ENCODE results near the gene NADK. TPM values are rescaled to one million over a fixed set of nuclear protein-coding genes. Genes with fewer than 3 reads are reported as not detected.

The NADK gene
- total and polyA plus RNA-seq, 10 of the 15 experiments (the other 5 are each of a cell fraction or from before 2014, with no cell fraction given): 1.1 to 93.2 (median 46.9) TPM

DNA sequence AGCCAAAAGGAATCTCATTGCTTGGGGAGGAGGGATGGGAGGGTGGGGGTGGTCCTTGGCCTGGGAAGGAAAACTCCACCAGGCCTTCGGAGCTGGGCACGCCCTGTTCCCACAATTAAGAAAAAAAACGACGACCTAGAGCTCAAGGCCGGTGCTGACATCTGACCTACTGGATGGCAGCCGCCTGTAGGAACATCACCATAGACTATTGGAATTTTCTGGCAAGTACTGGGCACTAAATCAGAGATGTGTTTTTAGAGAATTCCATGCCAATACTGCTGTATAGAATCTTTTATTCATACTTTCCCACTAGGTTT is 729 bp downstream of the NADK start (continued):
- TF ChIP-seq NR2C2 (IDR thresholded peaks at IDR 0.05; ENCODE audit: borderline replicate concordance, control insufficient read depth, insufficient read length, low read depth) (no peak), CHD2 (IDR thresholded peaks at IDR 0.05; ENCODE audit: borderline replicate concordance, low read depth, low read length) (no peak), ZNF24 (IDR thresholded peaks at IDR 0.05) (no peak), CREB1 (IDR thresholded peaks at IDR 0.05; ENCODE audit: low read depth) (no peak), BCL11A (IDR thresholded peaks at IDR 0.05; ENCODE audit: low read depth, low read length) (no peak), ZBED1 (IDR thresholded peaks at IDR 0.05; ENCODE audit: borderline replicate concordance) (no peak), SIN3A (IDR thresholded peaks at IDR 0.05; ENCODE audit: low read depth, low read length) (no peak)
- TF ChIP-seq, protein P1, sequence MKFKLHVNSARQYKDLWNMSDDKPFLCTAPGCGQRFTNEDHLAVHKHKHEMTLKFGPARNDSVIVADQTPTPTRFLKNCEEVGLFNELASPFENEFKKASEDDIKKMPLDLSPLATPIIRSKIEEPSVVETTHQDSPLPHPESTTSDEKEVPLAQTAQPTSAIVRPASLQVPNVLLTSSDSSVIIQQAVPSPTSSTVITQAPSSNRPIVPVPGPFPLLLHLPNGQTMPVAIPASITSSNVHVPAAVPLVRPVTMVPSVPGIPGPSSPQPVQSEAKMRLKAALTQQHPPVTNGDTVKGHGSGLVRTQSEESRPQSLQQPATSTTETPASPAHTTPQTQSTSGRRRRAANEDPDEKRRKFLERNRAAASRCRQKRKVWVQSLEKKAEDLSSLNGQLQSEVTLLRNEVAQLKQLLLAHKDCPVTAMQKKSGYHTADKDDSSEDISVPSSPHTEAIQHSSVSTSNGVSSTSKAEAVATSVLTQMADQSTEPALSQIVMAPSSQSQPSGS (IDR thresholded peaks at IDR 0.05; ENCODE audit: low read length): no peak

DNA sequence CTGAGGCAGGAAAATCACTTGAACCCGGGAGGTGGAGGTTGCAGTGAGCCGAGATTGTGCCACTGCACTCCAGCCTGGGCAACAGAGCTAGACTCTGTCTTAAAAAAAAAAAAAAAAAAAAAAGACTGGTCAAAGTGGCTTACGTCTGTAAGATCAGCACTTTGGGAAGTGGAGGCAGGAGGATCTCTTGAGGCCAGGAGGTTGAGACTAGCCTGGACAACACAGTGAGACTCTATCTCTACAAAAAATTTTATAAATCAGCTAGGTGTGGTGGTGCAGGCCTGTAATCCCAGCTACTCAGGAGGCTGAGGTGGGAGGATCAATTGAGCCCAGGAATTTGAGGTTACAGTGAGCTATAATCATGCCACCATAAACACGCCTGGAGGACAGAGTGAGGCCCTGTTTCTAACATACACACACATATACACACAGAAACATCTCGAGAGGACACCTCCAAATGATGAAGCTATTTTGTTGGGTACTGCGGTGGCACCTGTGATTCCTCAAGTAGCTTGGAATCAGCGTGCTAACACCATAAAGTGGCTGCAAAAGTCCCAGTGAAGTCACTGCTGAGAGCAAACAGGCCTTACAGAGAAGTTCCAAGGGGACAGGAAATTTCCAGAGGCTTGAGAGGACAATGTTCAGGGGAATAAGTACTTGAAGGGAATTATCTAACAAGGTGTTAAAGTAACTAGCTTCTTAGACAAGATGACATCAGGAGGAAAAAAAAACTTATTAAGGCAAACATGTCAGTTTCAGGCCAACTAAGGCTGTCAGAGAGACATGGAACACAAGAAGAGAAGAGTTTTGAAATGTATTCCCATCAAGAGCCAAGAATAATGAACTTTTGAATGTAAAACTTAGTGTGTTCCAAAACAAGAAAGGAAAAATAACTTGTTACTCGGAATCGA is 1.3 kb downstream of the NADK start:
- intact Hi-C loops (cut with micrococcal nuclease; ENCODE audit: unreplicated experiment) (loop anchor here (5.0 kb wide), 1 partner anchor 115 kb away; the partner anchor contains the start of gene GNB1), in situ Hi-C loops (cut with MboI) (no loop called here)
- no peak for TF ChIP-seq GATAD2B (conservative IDR thresholded peaks at IDR 0.05; ENCODE audit: low read depth)
- TF ChIP-seq, protein P2, sequence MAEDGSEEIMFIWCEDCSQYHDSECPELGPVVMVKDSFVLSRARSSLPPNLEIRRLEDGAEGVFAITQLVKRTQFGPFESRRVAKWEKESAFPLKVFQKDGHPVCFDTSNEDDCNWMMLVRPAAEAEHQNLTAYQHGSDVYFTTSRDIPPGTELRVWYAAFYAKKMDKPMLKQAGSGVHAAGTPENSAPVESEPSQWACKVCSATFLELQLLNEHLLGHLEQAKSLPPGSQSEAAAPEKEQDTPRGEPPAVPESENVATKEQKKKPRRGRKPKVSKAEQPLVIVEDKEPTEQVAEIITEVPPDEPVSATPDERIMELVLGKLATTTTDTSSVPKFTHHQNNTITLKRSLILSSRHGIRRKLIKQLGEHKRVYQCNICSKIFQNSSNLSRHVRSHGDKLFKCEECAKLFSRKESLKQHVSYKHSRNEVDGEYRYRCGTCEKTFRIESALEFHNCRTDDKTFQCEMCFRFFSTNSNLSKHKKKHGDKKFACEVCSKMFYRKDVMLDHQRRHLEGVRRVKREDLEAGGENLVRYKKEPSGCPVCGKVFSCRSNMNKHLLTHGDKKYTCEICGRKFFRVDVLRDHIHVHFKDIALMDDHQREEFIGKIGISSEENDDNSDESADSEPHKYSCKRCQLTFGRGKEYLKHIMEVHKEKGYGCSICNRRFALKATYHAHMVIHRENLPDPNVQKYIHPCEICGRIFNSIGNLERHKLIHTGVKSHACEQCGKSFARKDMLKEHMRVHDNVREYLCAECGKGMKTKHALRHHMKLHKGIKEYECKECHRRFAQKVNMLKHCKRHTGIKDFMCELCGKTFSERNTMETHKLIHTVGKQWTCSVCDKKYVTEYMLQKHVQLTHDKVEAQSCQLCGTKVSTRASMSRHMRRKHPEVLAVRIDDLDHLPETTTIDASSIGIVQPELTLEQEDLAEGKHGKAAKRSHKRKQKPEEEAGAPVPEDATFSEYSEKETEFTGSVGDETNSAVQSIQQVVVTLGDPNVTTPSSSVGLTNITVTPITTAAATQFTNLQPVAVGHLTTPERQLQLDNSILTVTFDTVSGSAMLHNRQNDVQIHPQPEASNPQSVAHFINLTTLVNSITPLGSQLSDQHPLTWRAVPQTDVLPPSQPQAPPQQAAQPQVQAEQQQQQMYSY (CRISPR knock-in tag; IDR thresholded peaks at IDR 0.05): no peak
- TF ChIP-seq MEF2A (IDR thresholded peaks at IDR 0.05; ENCODE audit: insufficient read depth, low read depth, low read length): no peak
- TF ChIP-seq HCFC1 (IDR thresholded peaks at IDR 0.05; ENCODE audit: low read length): no peak
- TF ChIP-seq ZZZ3 (IDR thresholded peaks at IDR 0.05; ENCODE audit: control insufficient read depth, insufficient read length, low read depth): no peak
- no peak for TF ChIP-seq SMARCA5 (IDR thresholded peaks at IDR 0.05)
- TF ChIP-seq NBN (IDR thresholded peaks at IDR 0.05): no peak
- no peak for TF ChIP-seq SPI1 (IDR thresholded peaks at IDR 0.05; ENCODE audit: borderline replicate concordance, insufficient read depth, low read depth, low read length)
- ATAC-seq (no peak), DNase-seq (ENCODE audit: low read depth, low spot score) (no peak), FAIRE-seq (no peak)
- H3K79me2 ChIP-seq (ENCODE audit: control insufficient read depth, insufficient read depth, low read length): peaks cover 53% of the 10 kb centered on the region
- POLR2A ChIA-PET: interaction anchor here (0.5 to 1.9 kb wide), 16 partner anchors 8 to 524 kb away, joined by 3 to 7 read pairs (median 4); no protein-coding TSS in a partner anchor
- 0 out of 3 replicates have a peak, but pooled peaks cover 3% of the 10 kb centered on the region for H3K9me3 ChIP-seq (replicated peaks; ENCODE audit: control insufficient read depth, insufficient read depth, low read length)
- 13% methylated on average over 9 of the region's 9 CpGs for WGBS (ENCODE audit: insufficient coverage, insufficient replicate concordance, low lambda C conversion rate, missing lambda C conversion rate)
- RAD21 ChIA-PET (ENCODE audit: unreplicated experiment): interaction anchor here (0.7 to 1.6 kb wide), 7 partner anchors 19 to 778 kb away, joined by 3 to 7 read pairs (median 4); no protein-coding TSS in a partner anchor
- peak overlapping the region; percentile 88 for H3K4me2 ChIP-seq (ENCODE audit: control insufficient read depth, insufficient read depth)
- peak overlapping the region; percentile 97 for H3K9ac ChIP-seq (ENCODE audit: control insufficient read depth, insufficient read depth, low read length)
- H3K36me3 ChIP-seq (ENCODE audit: control insufficient read depth in 2 of 2, insufficient read depth in 2 of 2, low read length in 1 of 2): peaks cover 0 to 5% of the 10 kb centered on the region in 2 experiments; a peak in 1 of 4 replicates
- H2AFZ ChIP-seq (ENCODE audit: control insufficient read depth, low read depth, low read length): no peak overlapping the region
- peaks cover 40% of the 10 kb centered on the region for H3K4me1 ChIP-seq (ENCODE audit: control insufficient read depth, insufficient read depth, low read length)
- peak overlapping the region; percentile 98 for H3K27ac ChIP-seq (ENCODE audit: control insufficient read depth, insufficient read depth)
- no peaks in the 10 kb centered on the region for H3K27me3 ChIP-seq (replicated peaks in 1 of 2; ENCODE audit: control insufficient read depth in 2 of 2, insufficient read depth in 2 of 2, low read length in 1 of 2)
- CTCF ChIA-PET: interaction anchor here (0.6 to 2.4 kb wide), 10 partner anchors 10 to 132 kb away, joined by 3 to 15 read pairs (median 5); no protein-coding TSS in a partner anchor
- TSS peak; percentile 67 for BruUV-seq (replicated peaks)
- H3K4me3 ChIP-seq: peak overlapping the region; percentile 68
- SMC1A ChIA-PET (ENCODE audit: uncharacterized antibody, unreplicated experiment): interaction anchor here (0.7 to 2.2 kb wide), 13 partner anchors 9 to 159 kb away, joined by 3 to 15 read pairs (median 5); no protein-coding TSS in a partner anchor
- no peaks in the 10 kb centered on the region for H4K20me1 ChIP-seq (ENCODE audit: control insufficient read depth, insufficient read depth)
